GM12878 (cell line): ENCODE data around the gene ELK4. TPM values are rescaled to one million over a fixed set of nuclear protein-coding genes. Genes with fewer than 3 reads are reported as not detected.
A peak's percentile ranks its signal among the peaks of the same experiment; 100 is the strongest.

Source experiments
- ATAC-seq: fragments of 200-7000 bp; cut with Tn5 transposase; 3 replicates; pipeline ENCODE4 v1.9.1; 2020; ENCODE audit warnings: mild to moderate bottlenecking, moderate library complexity
- BruUV-seq: library from RNA; stranded (reverse); fragments of 400-500 nt; replicated peaks from 2 replicates; lab custom pipeline; 2021; lab: Mats Ljungman, UMichigan
- CTCF ChIA-PET: fragments of 300-600 bp; sonication (Branson Sonifier 250); formaldehyde crosslinking; extraction: SDS; loops from one replicate; lab custom pipeline; 2021; ENCODE audit warnings: inconsistent platforms; lab: Yijun Ruan, JAX
- POLR2A ChIA-PET: fragments of 350-600 bp; formaldehyde crosslinking; extraction: SDS; loops from one replicate; lab custom pipeline; 2021; ENCODE audit warnings: inconsistent platforms; lab: Charles Lee
- RAD21 ChIA-PET: fragments of 300-600 bp; sonication (Branson Sonifier 250); formaldehyde crosslinking; loops from one replicate; lab custom pipeline; 2023; ENCODE audit warnings: antibody characterized with exemption; ENCODE audit not compliant: unreplicated experiment; lab: Charles Lee
- SMC1A ChIA-PET: fragments of 300-600 bp; sonication (Branson Sonifier 250); formaldehyde crosslinking; loops from one replicate; lab custom pipeline; 2023; ENCODE audit not compliant: unreplicated experiment, uncharacterized antibody; lab: Charles Lee
- DNase-seq: peaks from one replicate; pipeline ENCODE4 v3.0.0-alpha.2; 2011; ENCODE audit warnings: low read depth, low spot score
- FAIRE-seq: peaks from 3 replicates; lab custom pipeline; 2011; peaks lifted over from hg19 to GRCh38; lab: Jason Lieb, UNC
- H2AFZ ChIP-seq: 2 replicates; pipeline ENCODE4 v1.6.0; 2011; ENCODE audit warnings: low read depth, low read length, control low read depth; ENCODE audit not compliant: control insufficient read depth
- H3K27ac ChIP-seq: 2 replicates; pipeline ENCODE4 v1.5.1; 2011; ENCODE audit warnings: control low read depth; ENCODE audit not compliant: control insufficient read depth, insufficient read depth
- H3K27me3 ChIP-seq, 2 experiments: replicated peaks in 1 of 2; 2 replicates each; pipeline versions ENCODE4 v1.6.0 to v1.6.1; 2011; ENCODE audit warnings: low read length in 1 of 2; ENCODE audit not compliant: control insufficient read depth in 2 of 2, insufficient read depth in 2 of 2
- H3K36me3 ChIP-seq, 2 experiments: 2 replicates each; pipeline ENCODE4 v1.5.1; 2011; ENCODE audit warnings: low read length in 1 of 2; ENCODE audit not compliant: control insufficient read depth in 2 of 2, insufficient read depth in 2 of 2
- H3K4me1 ChIP-seq: 2 replicates; pipeline ENCODE4 v1.6.1; 2011; ENCODE audit warnings: mild to moderate bottlenecking, low read length, moderate library complexity, mixed read lengths; ENCODE audit not compliant: control insufficient read depth, insufficient read depth
- H3K4me2 ChIP-seq: 2 replicates; pipeline ENCODE4 v1.6.0; 2011; ENCODE audit warnings: control low read depth; ENCODE audit not compliant: control insufficient read depth, insufficient read depth
- H3K4me3 ChIP-seq: fragments of 200-600 bp; sonication (generic); 2 replicates; pipeline ENCODE4 v1.5.1; 2016
- H3K79me2 ChIP-seq: 2 replicates; pipeline ENCODE4 v1.6.0; 2011; ENCODE audit warnings: low read length; ENCODE audit not compliant: control insufficient read depth, insufficient read depth
- H3K9ac ChIP-seq: 2 replicates; pipeline ENCODE4 v1.8.0; 2011; ENCODE audit warnings: low read length, control low read depth, mixed read lengths; ENCODE audit not compliant: control insufficient read depth, insufficient read depth
- H3K9me3 ChIP-seq: replicated peaks from 3 replicates; pipeline ENCODE4 v1.5.1; 2011; ENCODE audit warnings: mild to moderate bottlenecking, low read length; ENCODE audit not compliant: control insufficient read depth, insufficient read depth
- H4K20me1 ChIP-seq: 2 replicates; pipeline ENCODE4 v1.6.0; 2011; ENCODE audit not compliant: control insufficient read depth, insufficient read depth
- CHD4 ChIP-seq: fragments of 200-600 bp; sonication (generic); IDR thresholded peaks from 2 replicates; pipeline ENCODE4 v1.6.1; 2016; ENCODE audit warnings: mild to moderate bottlenecking
- EGR1 ChIP-seq, 2 experiments: IDR thresholded peaks; 1 replicate in 1 of 2; 2 replicates in 1 of 2; pipeline ENCODE4 v1.6.1; 2011 to 2012; ENCODE audit warnings: low read depth in 2 of 2, low read length in 2 of 2, borderline replicate concordance in 1 of 2, mild to moderate bottlenecking in 1 of 2, moderate library complexity in 1 of 2
- FOS ChIP-seq: IDR thresholded peaks from 3 replicates; pipeline ENCODE4 v1.6.1; 2011; ENCODE audit warnings: borderline replicate concordance; ENCODE audit not compliant: insufficient read length; ENCODE audit errors: extremely low read depth
- HDGF ChIP-seq: fragments of 450-650 bp; IDR thresholded peaks from 2 replicates; pipeline ENCODE4 v1.6.1; 2016; ENCODE audit warnings: antibody characterized with exemption
- LARP7 ChIP-seq: fragments of 450-650 bp; IDR thresholded peaks from 2 replicates; pipeline ENCODE4 v1.6.1; 2017; ENCODE audit warnings: mild to moderate bottlenecking
- NBN ChIP-seq: fragments of 450-650 bp; IDR thresholded peaks from 2 replicates; pipeline ENCODE4 v1.6.1; 2016
- NFXL1 ChIP-seq: fragments of 450-650 bp; IDR thresholded peaks from 2 replicates; pipeline ENCODE4 v1.6.1; 2017; ENCODE audit warnings: antibody characterized with exemption, mild to moderate bottlenecking, borderline replicate concordance
- NRF1 ChIP-seq: conservative IDR thresholded peaks from 2 replicates; pipeline ENCODE4 v1.6.1; 2011; ENCODE audit warnings: mild to moderate bottlenecking, low read depth, low read length, improper control_type of control experiment
- PML ChIP-seq: IDR thresholded peaks from 2 replicates; pipeline ENCODE4 v1.6.1; 2012; ENCODE audit warnings: low read length, inconsistent platforms
- RAD51 ChIP-seq: fragments of 450-650 bp; IDR thresholded peaks from 2 replicates; pipeline ENCODE4 v1.6.1; 2016; ENCODE audit warnings: moderate library complexity, mild to moderate bottlenecking, inconsistent platforms
- SP1 ChIP-seq: IDR thresholded peaks from one replicate; pipeline ENCODE4 v1.6.1; 2011; ENCODE audit warnings: low read depth, low read length
- SRF ChIP-seq, 2 experiments: IDR thresholded peaks; 2 replicates each; pipeline ENCODE4 v1.6.1; 2011; ENCODE audit warnings: low read depth in 2 of 2, low read length in 2 of 2, mild to moderate bottlenecking in 1 of 2, moderate library complexity in 1 of 2
- STAT3 ChIP-seq: IDR thresholded peaks from 2 replicates; pipeline ENCODE4 v1.6.1; 2011; ENCODE audit warnings: low read depth, low read length, improper control_type of control experiment
- TCF3 ChIP-seq: IDR thresholded peaks from 2 replicates; pipeline ENCODE4 v1.6.1; 2012; ENCODE audit warnings: low read depth, mild to moderate bottlenecking, low read length, borderline replicate concordance; ENCODE audit not compliant: insufficient read depth
- WRNIP1 ChIP-seq: IDR thresholded peaks from 2 replicates; pipeline ENCODE4 v1.6.1; 2011; ENCODE audit warnings: low read depth, low read length, improper control_type of control experiment, borderline replicate concordance
- YBX1 ChIP-seq: fragments of 450-650 bp; IDR thresholded peaks from 2 replicates; pipeline ENCODE4 v1.6.1; 2016; ENCODE audit warnings: antibody characterized with exemption
- WGBS: methylation state at CpG from one replicate; pipeline ENCODE4 v1.1.6; 2016; ENCODE audit warnings: low lambda C conversion rate; ENCODE audit not compliant: insufficient replicate concordance, insufficient coverage; ENCODE audit errors: missing lambda C conversion rate; 5-methylcytosine and 5-hydroxymethylcytosine counted together
- in situ Hi-C: fragments of 300-500 bp; cut with MboI; formaldehyde crosslinking; loops from 9 replicates; pipeline ENCODE4 v1.14.3; 2018; ENCODE audit warnings: mixed read lengths
- intact Hi-C: fragments of 100-400 bp; cut with micrococcal nuclease; formaldehyde crosslinking; loops from one replicate; pipeline ENCODE4 v1.14.2; 2022; ENCODE audit not compliant: unreplicated experiment
- polyA plus RNA-seq, 11 experiments: library from polyadenylated mRNA; depleted of rRNA in 4 of 11; unstranded in 6 of 11; stranded (reverse) in 5 of 11; fragments of >200 nt; fragmentation: Nextera tagmentation in 4 of 11; fragmentation: Illumina TruSeq in 1 of 11; extraction: Ambion mirVana in 4 of 11; extraction: Trizol in 1 of 11; gene quantifications; 1 replicate in 1 of 11; 2 replicates in 10 of 11; pipeline versions ENCODE4 v1.2.1 to v1.2.3, GENCODE V29; 2011 to 2016; ENCODE audit warnings: inconsistent platforms in 2 of 11, missing spikeins in 2 of 11, low read depth in 1 of 11
- total RNA-seq, 4 experiments: library from RNA; depleted of rRNA in 3 of 4; stranded (reverse); fragments of >200 nt in 3 of 4; fragmentation: Illumina TruSeq in 1 of 4; extraction: Trizol in 1 of 4; gene quantifications; 2 replicates each; pipeline versions ENCODE4 v1.2.1 to v1.2.3, GENCODE V29; 2013 to 2021
- TF ChIP-seq, protein P1 (sequence below): IDR thresholded peaks from 2 replicates; pipeline ENCODE4 v1.6.1; 2012; ENCODE audit warnings: improper control_type of control experiment, low read depth, low read length; ENCODE audit not compliant: insufficient replicate concordance

The ELK4 gene
- total and polyA plus RNA-seq, 10 of the 15 experiments (the other 5 are each of a cell fraction or from before 2014, with no cell fraction given) = 5.2 to 71.5 (median 18.5) TPM

DNA sequence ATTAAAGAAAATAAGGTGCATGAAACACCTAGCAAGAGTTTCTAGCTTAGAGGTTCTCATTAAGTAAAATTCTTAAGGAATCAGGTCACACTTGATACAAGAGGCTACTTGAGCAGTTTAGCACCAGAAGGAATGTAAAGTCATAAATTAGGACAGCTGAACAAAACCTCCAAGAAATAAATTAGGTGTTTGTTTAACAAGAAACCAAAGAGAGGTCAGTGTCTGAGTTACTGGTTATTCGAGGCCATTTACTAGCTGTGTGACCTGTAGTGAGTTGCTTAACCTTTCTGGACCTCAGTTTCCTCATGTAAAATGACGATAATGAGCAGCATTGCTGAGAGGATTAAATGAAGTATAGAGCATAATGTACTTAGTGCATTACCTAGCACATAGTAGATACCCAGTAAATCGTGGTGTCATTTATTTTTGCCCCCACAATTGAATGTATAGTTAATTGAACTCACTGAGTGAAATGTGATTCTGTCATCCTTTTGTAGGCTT, 908 bp upstream of the ELK4 start:
- no peak for DNase-seq
- ChIA-PET SMC1A (interaction anchor here (0.6 to 8.1 kb wide), 24 partner anchors 9 to 344 kb away, joined by 3 to 301 read pairs (median 6); partner anchors contain the start of gene NUCKS1), RAD21 (interaction anchor here (0.7 to 6.8 kb wide), 21 partner anchors 9 to 347 kb away, joined by 3 to 381 read pairs (median 7); no protein-coding TSS in a partner anchor), POLR2A (interaction anchor here (0.5 to 2.4 kb wide), 13 partner anchors 9 to 347 kb away, joined by 3 to 67 read pairs (median 5); no protein-coding TSS in a partner anchor), CTCF (interaction anchor here (0.6 to 12.3 kb wide), 34 partner anchors 8 to 345 kb away, joined by 3 to 408 read pairs (median 5); no protein-coding TSS in a partner anchor)
- peak overlapping the region; percentile 66; the same call in 1 of the 2 replicates for H3K27ac ChIP-seq
- H4K20me1 ChIP-seq = no peaks in the 10 kb centered on the region
- intact Hi-C loops = loop anchor here (1.0 to 10.0 kb wide), 3 partner anchors 40 to 422 kb away; partner anchors contain the start of gene RHEX
- peaks cover 31% of the 10 kb centered on the region for H3K79me2 ChIP-seq
- FAIRE-seq = no peak
- no peaks in the 10 kb centered on the region for H3K9me3 ChIP-seq
- no peak for TF ChIP-seq TCF3
- no peak for TF ChIP-seq EGR1 (IDR thresholded peaks at IDR 0.05; ENCODE audit: borderline replicate concordance in 1 of 2, low read depth in 2 of 2, low read length in 2 of 2)
- TF ChIP-seq NFXL1 = no peak
- TF ChIP-seq LARP7 = no peak
- TF ChIP-seq SP1 = no peak
- no peak for TF ChIP-seq HDGF
- no peak for TF ChIP-seq WRNIP1
- TF ChIP-seq, protein P1, sequence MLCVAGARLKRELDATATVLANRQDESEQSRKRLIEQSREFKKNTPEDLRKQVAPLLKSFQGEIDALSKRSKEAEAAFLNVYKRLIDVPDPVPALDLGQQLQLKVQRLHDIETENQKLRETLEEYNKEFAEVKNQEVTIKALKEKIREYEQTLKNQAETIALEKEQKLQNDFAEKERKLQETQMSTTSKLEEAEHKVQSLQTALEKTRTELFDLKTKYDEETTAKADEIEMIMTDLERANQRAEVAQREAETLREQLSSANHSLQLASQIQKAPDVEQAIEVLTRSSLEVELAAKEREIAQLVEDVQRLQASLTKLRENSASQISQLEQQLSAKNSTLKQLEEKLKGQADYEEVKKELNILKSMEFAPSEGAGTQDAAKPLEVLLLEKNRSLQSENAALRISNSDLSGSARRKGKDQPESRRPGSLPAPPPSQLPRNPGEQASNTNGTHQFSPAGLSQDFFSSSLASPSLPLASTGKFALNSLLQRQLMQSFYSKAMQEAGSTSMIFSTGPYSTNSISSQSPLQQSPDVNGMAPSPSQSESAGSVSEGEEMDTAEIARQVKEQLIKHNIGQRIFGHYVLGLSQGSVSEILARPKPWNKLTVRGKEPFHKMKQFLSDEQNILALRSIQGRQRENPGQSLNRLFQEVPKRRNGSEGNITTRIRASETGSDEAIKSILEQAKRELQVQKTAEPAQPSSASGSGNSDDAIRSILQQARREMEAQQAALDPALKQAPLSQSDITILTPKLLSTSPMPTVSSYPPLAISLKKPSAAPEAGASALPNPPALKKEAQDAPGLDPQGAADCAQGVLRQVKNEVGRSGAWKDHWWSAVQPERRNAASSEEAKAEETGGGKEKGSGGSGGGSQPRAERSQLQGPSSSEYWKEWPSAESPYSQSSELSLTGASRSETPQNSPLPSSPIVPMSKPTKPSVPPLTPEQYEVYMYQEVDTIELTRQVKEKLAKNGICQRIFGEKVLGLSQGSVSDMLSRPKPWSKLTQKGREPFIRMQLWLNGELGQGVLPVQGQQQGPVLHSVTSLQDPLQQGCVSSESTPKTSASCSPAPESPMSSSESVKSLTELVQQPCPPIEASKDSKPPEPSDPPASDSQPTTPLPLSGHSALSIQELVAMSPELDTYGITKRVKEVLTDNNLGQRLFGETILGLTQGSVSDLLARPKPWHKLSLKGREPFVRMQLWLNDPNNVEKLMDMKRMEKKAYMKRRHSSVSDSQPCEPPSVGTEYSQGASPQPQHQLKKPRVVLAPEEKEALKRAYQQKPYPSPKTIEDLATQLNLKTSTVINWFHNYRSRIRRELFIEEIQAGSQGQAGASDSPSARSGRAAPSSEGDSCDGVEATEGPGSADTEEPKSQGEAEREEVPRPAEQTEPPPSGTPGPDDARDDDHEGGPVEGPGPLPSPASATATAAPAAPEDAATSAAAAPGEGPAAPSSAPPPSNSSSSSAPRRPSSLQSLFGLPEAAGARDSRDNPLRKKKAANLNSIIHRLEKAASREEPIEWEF = no peak
- TF ChIP-seq RAD51 = no peak
- no peak for TF ChIP-seq STAT3
- no peak for TF ChIP-seq PML
- TF ChIP-seq SRF (IDR thresholded peaks at IDR 0.05; ENCODE audit: low read depth in 2 of 2, low read length in 2 of 2) = no peak
- TF ChIP-seq FOS = no peak
- no peak for TF ChIP-seq YBX1
- no peak for TF ChIP-seq NBN
- TF ChIP-seq NRF1 = no peak
- no peak for TF ChIP-seq CHD4
- H3K4me2 ChIP-seq = peak overlapping the region; percentile 96
- peak overlapping the region; percentile 39 for H3K4me3 ChIP-seq
- H3K4me1 ChIP-seq = peaks cover 13% of the 10 kb centered on the region
- 75% methylated on average over 3 of the region's 3 CpGs for WGBS
- ATAC-seq = no peak
- no peaks in the 10 kb centered on the region for H3K36me3 ChIP-seq
- BruUV-seq = no TSS peak
- peak overlapping the region; percentile 84 for H3K9ac ChIP-seq
- in situ Hi-C loops = no loop called here
- H3K27me3 ChIP-seq = no peaks in the 10 kb centered on the region
- peak overlapping the region; percentile 76 for H2AFZ ChIP-seq
